Effector memory CD8-positive, alpha-beta T cell (primary cell): ENCODE data around the gene AMER2.

ENCODE experiments used
- ATAC-seq: fragments of 150-1000 bp; cut with Tn5 transposase; replicated peaks from 2 replicates; pipeline ENCODE4 v1.10.0; 2021; ENCODE audit warnings: mild to moderate bottlenecking, moderate library complexity
- DNase-seq, 3 experiments: peaks; one replicate each; pipeline ENCODE4 v3.0.0; 2021
- H3K27ac Mint-ChIP-seq, 2 donors: one replicate each; pipeline ENCODE4 v1.8.0; 2022; ENCODE audit warnings: mild to moderate bottlenecking in 2 of 2, mixed read lengths in 2 of 2, moderate library complexity in 2 of 2
- H3K27me3 Mint-ChIP-seq, 2 donors: one replicate each; pipeline ENCODE4 v1.8.0; 2022; ENCODE audit warnings: mixed read lengths in 2 of 2
- H3K36me3 Mint-ChIP-seq: one replicate; pipeline ENCODE4 v1.8.0; 2022; ENCODE audit warnings: mild to moderate bottlenecking, moderate library complexity, mixed read lengths; ENCODE audit not compliant: insufficient read depth
- H3K4me1 Mint-ChIP-seq, 2 donors: one replicate each; pipeline ENCODE4 v1.8.0; 2022; ENCODE audit warnings: low read depth in 2 of 2, mixed read lengths in 2 of 2
- H3K4me3 Mint-ChIP-seq, 2 donors: one replicate each; pipeline ENCODE4 v1.8.0; 2022; ENCODE audit warnings: mild to moderate bottlenecking in 2 of 2, mixed read lengths in 2 of 2, moderate library complexity in 2 of 2
- H3K9me3 Mint-ChIP-seq, 2 donors: one replicate each; pipeline ENCODE4 v1.8.0; 2022; ENCODE audit warnings: mixed read lengths in 2 of 2

Gene AMER2

GRCh38 chr13:25198647-25199046 lies 26.6 kb upstream of the AMER2 start:
- H3K4me1 Mint-ChIP-seq, result no peaks in the 10 kb centered on the region
- H3K27me3 Mint-ChIP-seq, result peaks cover 43 to 59% of the 10 kb centered on the region in 2 donors
- H3K4me3 Mint-ChIP-seq, result no peak overlapping the region
- H3K36me3 Mint-ChIP-seq, result no peaks in the 10 kb centered on the region
- H3K9me3 Mint-ChIP-seq, result no peaks in the 10 kb centered on the region
- ATAC-seq, result no peak
- H3K27ac Mint-ChIP-seq, result no peak overlapping the region
- no peak for DNase-seq

GRCh38 chr13:25196971-25197370 lies 24.9 kb upstream of the AMER2 start:
- no peak overlapping the region for H3K27ac Mint-ChIP-seq
- H3K36me3 Mint-ChIP-seq, result no peaks in the 10 kb centered on the region
- no peaks in the 10 kb centered on the region for H3K9me3 Mint-ChIP-seq
- no peak overlapping the region for H3K4me3 Mint-ChIP-seq
- ATAC-seq (no peak), DNase-seq (no peak)
- H3K4me1 Mint-ChIP-seq, result no peaks in the 10 kb centered on the region
- H3K27me3 Mint-ChIP-seq, result peaks cover 53 to 57% of the 10 kb centered on the region in 2 donors

GRCh38 chr13:25192936-25193335 lies 20.8 kb upstream of the AMER2 start:
- H3K4me3 Mint-ChIP-seq, result no peak overlapping the region
- H3K9me3 Mint-ChIP-seq, result no peaks in the 10 kb centered on the region
- no peaks in the 10 kb centered on the region for H3K36me3 Mint-ChIP-seq
- no peak for DNase-seq
- no peak for ATAC-seq
- H3K27ac Mint-ChIP-seq, result no peak overlapping the region
- H3K27me3 Mint-ChIP-seq, result peaks cover 52 to 86% of the 10 kb centered on the region in 2 donors
- no peaks in the 10 kb centered on the region for H3K4me1 Mint-ChIP-seq

DNA sequence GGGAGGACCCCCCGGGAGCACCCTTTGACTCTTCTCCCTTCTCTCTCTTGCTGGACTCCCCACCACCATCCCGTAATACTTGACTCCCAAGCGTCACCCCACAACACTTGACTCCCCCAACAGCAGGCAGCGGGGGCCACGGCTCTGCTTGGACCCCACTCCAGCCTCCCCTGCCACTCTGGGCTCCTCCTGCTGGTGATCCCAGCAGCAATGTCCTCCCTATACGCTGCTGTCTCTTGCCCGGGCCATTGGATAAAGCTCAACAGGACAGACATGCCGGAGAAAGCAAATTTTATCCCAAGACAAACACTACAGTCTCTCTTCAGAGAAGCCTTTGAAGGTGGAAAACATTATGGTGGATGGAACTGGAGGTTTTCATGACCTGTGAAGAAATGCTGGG lies 20.4 kb upstream of the AMER2 start:
- H3K4me1 Mint-ChIP-seq, result no peaks in the 10 kb centered on the region
- no peaks in the 10 kb centered on the region for H3K36me3 Mint-ChIP-seq
- peaks cover 52 to 86% of the 10 kb centered on the region in 2 donors for H3K27me3 Mint-ChIP-seq

GRCh38 chr13:25192052-25192451 lies 20.0 kb upstream of the AMER2 start:
- Mint-ChIP-seq H3K4me3 (no peak overlapping the region), H3K27me3 (peaks cover 49 to 86% of the 10 kb centered on the region in 2 donors), H3K9me3 (no peaks in the 10 kb centered on the region), H3K4me1 (no peaks in the 10 kb centered on the region), H3K27ac (no peak overlapping the region), H3K36me3 (no peaks in the 10 kb centered on the region)
- no peak for DNase-seq
- no peak for ATAC-seq

More for the DNA sequence above, 20.4 kb upstream of the AMER2 start:
- DNase-seq (no peak), ATAC-seq (no peak)
- H3K27ac Mint-ChIP-seq, result no peak overlapping the region
- H3K4me3 Mint-ChIP-seq, result no peak overlapping the region
- H3K9me3 Mint-ChIP-seq, result no peaks in the 10 kb centered on the region

GRCh38 chr13:25190771-25191170 lies 18.7 kb upstream of the AMER2 start:
- no peak for ATAC-seq
- no peak overlapping the region for H3K4me3 Mint-ChIP-seq
- H3K27ac Mint-ChIP-seq, result no peak overlapping the region

DNA sequence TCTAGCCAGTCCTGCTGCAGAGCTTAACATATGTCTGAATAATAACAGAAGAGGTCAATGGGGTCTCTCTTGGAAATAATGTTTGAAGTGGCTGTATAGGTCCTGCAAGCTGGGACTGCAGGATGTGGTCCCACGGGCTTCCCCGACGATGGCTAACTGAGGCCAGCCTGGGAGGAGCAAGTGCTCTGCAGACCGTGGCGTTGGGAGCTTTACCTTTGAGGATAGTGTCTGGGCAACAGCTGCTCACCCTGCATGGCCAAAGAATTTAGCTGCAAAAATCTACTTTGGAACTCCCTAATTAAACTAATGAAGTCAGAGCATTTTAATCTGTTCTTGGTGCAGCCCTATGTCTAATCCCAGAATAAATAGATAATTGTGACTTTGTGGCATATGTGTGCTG lies 18.2 kb upstream of the AMER2 start:
- no peak overlapping the region for H3K27ac Mint-ChIP-seq
- ATAC-seq (no peak), DNase-seq (no peak)
- no peaks in the 10 kb centered on the region for H3K9me3 Mint-ChIP-seq
- H3K4me3 Mint-ChIP-seq, result no peak overlapping the region
- H3K36me3 Mint-ChIP-seq, result no peaks in the 10 kb centered on the region
- no peaks in the 10 kb centered on the region for H3K4me1 Mint-ChIP-seq
- peaks cover 40 to 75% of the 10 kb centered on the region in 2 donors for H3K27me3 Mint-ChIP-seq

More at GRCh38 chr13:25190771-25191170, 18.7 kb upstream of the AMER2 start:
- Mint-ChIP-seq H3K4me1 (no peaks in the 10 kb centered on the region), H3K36me3 (no peaks in the 10 kb centered on the region), H3K27me3 (peaks cover 40 to 75% of the 10 kb centered on the region in 2 donors), H3K9me3 (no peaks in the 10 kb centered on the region)
- no peak for DNase-seq

- H3K27ac Mint-ChIP-seq, result no peak overlapping the region
- H3K36me3 Mint-ChIP-seq, result no peaks in the 10 kb centered on the region
- no peak overlapping the region for H3K4me3 Mint-ChIP-seq
- H3K27me3 Mint-ChIP-seq, result peaks cover 36 to 82% of the 10 kb centered on the region in 2 donors
- no peaks in the 10 kb centered on the region for H3K4me1 Mint-ChIP-seq
- DNase-seq, result no peak
- H3K9me3 Mint-ChIP-seq, result no peaks in the 10 kb centered on the region
- no peak for ATAC-seq
These were observed 15.5 kb upstream of the AMER2 start for GRCh38 chr13:25187596-25187995.

GRCh38 chr13:25186187-25186586 lies 14.1 kb upstream of the AMER2 start:
- peaks cover 35 to 84% of the 10 kb centered on the region in 2 donors for H3K27me3 Mint-ChIP-seq

DNA sequence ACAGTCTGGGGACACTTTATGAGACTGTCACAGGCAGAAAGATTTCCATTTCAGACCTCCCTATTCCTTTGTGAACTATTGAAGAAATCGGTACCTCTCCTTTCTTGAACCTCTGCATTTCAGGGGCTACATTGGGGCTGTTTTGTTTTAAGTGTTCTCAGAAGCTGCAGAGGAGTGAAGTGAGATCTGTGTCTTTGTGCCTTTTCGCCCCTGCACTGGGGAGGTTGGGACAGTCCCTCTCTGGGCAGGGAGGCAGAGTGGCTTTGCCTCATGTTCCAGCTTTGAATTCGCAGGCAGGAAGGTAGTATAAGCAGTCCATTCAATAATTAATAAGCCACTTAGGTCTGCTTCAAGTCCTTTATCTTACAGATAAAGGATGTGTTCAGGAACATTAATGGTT lies 9.5 kb upstream of the AMER2 start:
- peaks cover 0 to 5% of the 10 kb centered on the region in 2 donors for H3K9me3 Mint-ChIP-seq
- DNase-seq, result no peak
- H3K27me3 Mint-ChIP-seq, result peaks cover 32 to 84% of the 10 kb centered on the region in 2 donors
- no peak overlapping the region for H3K4me3 Mint-ChIP-seq
- H3K4me1 Mint-ChIP-seq, result no peaks in the 10 kb centered on the region
- H3K36me3 Mint-ChIP-seq, result peaks cover 3% of the 10 kb centered on the region
- ATAC-seq, result no peak
- H3K27ac Mint-ChIP-seq, result no peak overlapping the region

More at GRCh38 chr13:25186187-25186586, 14.1 kb upstream of the AMER2 start:
- DNase-seq (no peak), ATAC-seq (no peak)
- Mint-ChIP-seq H3K4me3 (no peak overlapping the region), H3K4me1 (no peaks in the 10 kb centered on the region), H3K27ac (no peak overlapping the region), H3K9me3 (no peaks in the 10 kb centered on the region), H3K36me3 (peaks cover 3% of the 10 kb centered on the region)

- Mint-ChIP-seq H3K4me3 (no peak overlapping the region), H3K36me3 (peaks cover 3% of the 10 kb centered on the region), H3K9me3 (peaks cover 0 to 5% of the 10 kb centered on the region in 2 donors), H3K27ac (no peak overlapping the region), H3K4me1 (no peaks in the 10 kb centered on the region), H3K27me3 (peaks cover 37 to 90% of the 10 kb centered on the region in 2 donors)
- DNase-seq (no peak), ATAC-seq (no peak)
These were observed 8.9 kb upstream of the AMER2 start for GRCh38 chr13:25180775-25181537.

GRCh38 chr13:25179832-25180774 lies 8.0 kb upstream of the AMER2 start:
- Mint-ChIP-seq H3K36me3 (peaks cover 3% of the 10 kb centered on the region), H3K27me3 (peaks cover 43 to 90% of the 10 kb centered on the region in 2 donors), H3K4me3 (no peak overlapping the region), H3K4me1 (no peaks in the 10 kb centered on the region), H3K27ac (no peak overlapping the region), H3K9me3 (peaks cover 0 to 5% of the 10 kb centered on the region in 2 donors)
- ATAC-seq, result no peak
- DNase-seq, result no peak

DNA sequence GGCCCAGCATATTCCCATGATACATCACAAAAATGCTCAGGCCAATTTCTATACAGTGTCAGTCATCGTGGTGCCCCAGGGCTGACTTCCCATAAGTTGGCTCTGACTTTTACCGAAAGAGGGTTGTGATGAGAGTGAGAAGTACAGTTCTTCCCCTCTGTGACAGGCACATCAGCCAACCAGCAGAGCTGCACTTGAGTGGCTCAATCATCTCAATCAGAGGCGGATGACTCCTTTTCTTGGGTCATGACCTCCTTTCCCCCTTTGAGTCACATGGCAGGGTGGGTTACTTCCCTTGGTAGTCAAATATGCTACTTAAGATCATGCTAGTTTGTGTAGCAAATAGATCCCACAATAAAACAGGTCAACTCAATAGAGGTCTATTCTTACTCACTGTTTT lies 6.9 kb upstream of the AMER2 start:
- DNase-seq (no peak), ATAC-seq (no peak)
- H3K36me3 Mint-ChIP-seq, result peaks cover 3% of the 10 kb centered on the region
- H3K27me3 Mint-ChIP-seq, result peaks cover 44 to 95% of the 10 kb centered on the region in 2 donors
- H3K27ac Mint-ChIP-seq, result no peak overlapping the region
- no peaks in the 10 kb centered on the region for H3K4me1 Mint-ChIP-seq
- peaks cover 0 to 5% of the 10 kb centered on the region in 2 donors for H3K9me3 Mint-ChIP-seq
- no peak overlapping the region for H3K4me3 Mint-ChIP-seq
